ENCODE measurements around the gene ZFP36L2. TPM values are rescaled to one million over a fixed set of nuclear protein-coding genes. Genes with fewer than 3 reads are reported as not detected.

Gene ZFP36L2
- total and polyA plus RNA-seq, 2 donors (not counting 3 experiments of a cell fraction or from before 2014, with no cell fraction given): 14.5 to 75.9 TPM

- peaks cover 30% of the 10 kb centered on the region for H3K79me2 ChIP-seq (ENCODE audit: control insufficient read depth, insufficient read depth, low read length)
- no peak for FAIRE-seq
- dilution Hi-C loops (cut with MboI; ENCODE audit: extremely low pct_ligation_motif_present, low sequenced_read_pairs): loop anchor here (10.0 kb wide), 1 partner anchor 54 kb away; no protein-coding TSS in a partner anchor
- no peaks in the 10 kb centered on the region for H3K9me1 ChIP-seq (replicated peaks; ENCODE audit: control insufficient read depth, extremely low read depth, insufficient read depth, low read length)
- H3K4me1 ChIP-seq (ENCODE audit: control insufficient read depth, extremely low read depth, insufficient read depth, low read length): peaks cover 13% of the 10 kb centered on the region
- peak overlapping the region; percentile 70 for H3K4me2 ChIP-seq (ENCODE audit: insufficient read depth, low read length)
- DNase-seq (ENCODE audit: low read depth, low spot score): no peak
- H4K20me1 ChIP-seq (replicated peaks; ENCODE audit: control insufficient read depth, extremely low read depth, insufficient read depth, low read length): no peaks in the 10 kb centered on the region
- no TSS peak for BruUV-seq (replicated peaks)
- no peak overlapping the region for H2AFZ ChIP-seq (ENCODE audit: low read depth, low read length)
- TF ChIP-seq POLR2AphosphoS5 (IDR thresholded peaks at IDR 0.05; ENCODE audit: insufficient read depth, low read depth, low read length) (no peak), POLR2A (IDR thresholded peaks at IDR 0.05; ENCODE audit: low read depth, low read length) (peak; percentile 20)
- H3K9ac ChIP-seq (replicated peaks; ENCODE audit: extremely low read depth, insufficient read depth, low read length): no peak overlapping the region
- no peak overlapping the region for H3K27ac ChIP-seq (ENCODE audit: insufficient read depth, low read depth, low read length)
- no peaks in the 10 kb centered on the region for H3K9me3 ChIP-seq (replicated peaks; ENCODE audit: control insufficient read depth, insufficient read depth, low read length)
- no peaks in the 10 kb centered on the region for H3K27me3 ChIP-seq (ENCODE audit: control insufficient read depth in 2 of 2, insufficient read depth in 2 of 2, low read length in 2 of 2)
- CTCF ChIA-PET: interaction anchor here (0.6 to 12.8 kb wide), 40 partner anchors 10 to 405 kb away, joined by 3 to 240 read pairs (median 5); no protein-coding TSS in a partner anchor
- POLR2A ChIA-PET: interaction anchor here (0.5 to 2.1 kb wide), 4 partner anchors 142 to 333 kb away, joined by 4 to 9 read pairs (median 6); no protein-coding TSS in a partner anchor
- intact Hi-C loops (cut with micrococcal nuclease): loop anchor here (5.0 kb wide), 1 partner anchor 416 kb away; no protein-coding TSS in a partner anchor
- H3K36me3 ChIP-seq (ENCODE audit: control insufficient read depth in 2 of 2, extremely low read depth in 1 of 2, insufficient read depth in 2 of 2, low read length in 2 of 2): peaks cover 0 to 6% of the 10 kb centered on the region in 2 experiments
- H3K4me3 ChIP-seq (replicated peaks in 1 of 3; ENCODE audit: insufficient read depth in 1 of 3, low read depth in 1 of 3, low read length in 3 of 3): no peak overlapping the region
Observed at GRCh38 chr2:43228321-43228751, 1.9 kb upstream of the ZFP36L2 start.

GRCh38 chr2:43227830-43228281, 1.4 kb upstream of the ZFP36L2 start:
- Histone ChIP-seq H3K4me3 (replicated peaks in 1 of 3; ENCODE audit: insufficient read depth in 1 of 3, low read depth in 1 of 3, low read length in 3 of 3) (peak overlapping the region in 2 of 3 experiments; percentile 32 to 58), H3K4me1 (ENCODE audit: control insufficient read depth, extremely low read depth, insufficient read depth, low read length) (peaks cover 18% of the 10 kb centered on the region), H4K20me1 (replicated peaks; ENCODE audit: control insufficient read depth, extremely low read depth, insufficient read depth, low read length) (no peaks in the 10 kb centered on the region), H3K9ac (replicated peaks; ENCODE audit: extremely low read depth, insufficient read depth, low read length) (peak overlapping the region; percentile 73), H3K9me3 (replicated peaks; ENCODE audit: control insufficient read depth, insufficient read depth, low read length) (no peaks in the 10 kb centered on the region), H3K36me3 (ENCODE audit: control insufficient read depth in 2 of 2, extremely low read depth in 1 of 2, insufficient read depth in 2 of 2, low read length in 2 of 2) (peaks cover 0 to 6% of the 10 kb centered on the region in 2 experiments), H3K27me3 (ENCODE audit: control insufficient read depth in 2 of 2, insufficient read depth in 2 of 2, low read length in 2 of 2) (no peaks in the 10 kb centered on the region), H3K27ac (ENCODE audit: insufficient read depth, low read depth, low read length) (peak overlapping the region; percentile 55), H3K4me2 (ENCODE audit: insufficient read depth, low read length) (peak overlapping the region; percentile 70), H2AFZ (ENCODE audit: low read depth, low read length) (no peak overlapping the region), H3K79me2 (ENCODE audit: control insufficient read depth, insufficient read depth, low read length) (peaks cover 34% of the 10 kb centered on the region), H3K9me1 (replicated peaks; ENCODE audit: control insufficient read depth, extremely low read depth, insufficient read depth, low read length) (no peaks in the 10 kb centered on the region)
- BruUV-seq (replicated peaks): no TSS peak
- dilution Hi-C loops (cut with MboI; ENCODE audit: extremely low pct_ligation_motif_present, low sequenced_read_pairs): loop anchor here (10.0 kb wide), 1 partner anchor 53 kb away; no protein-coding TSS in a partner anchor
- DNase-seq (ENCODE audit: low read depth, low spot score): no peak
- FAIRE-seq: no peak
- ChIA-PET CTCF (interaction anchor here (0.6 to 12.8 kb wide), 34 partner anchors 12 to 400 kb away, joined by 3 to 240 read pairs (median 5); no protein-coding TSS in a partner anchor), POLR2A (interaction anchor here (1.3 to 2.1 kb wide), 8 partner anchors 53 to 280 kb away, joined by 3 to 16 read pairs (median 7); no protein-coding TSS in a partner anchor)
- intact Hi-C loops (cut with micrococcal nuclease): loop anchor here (5.0 kb wide), 1 partner anchor 416 kb away; no protein-coding TSS in a partner anchor
- TF ChIP-seq POLR2A (IDR thresholded peaks at IDR 0.05; ENCODE audit: low read depth, low read length): no peak
- TF ChIP-seq, protein P1, sequence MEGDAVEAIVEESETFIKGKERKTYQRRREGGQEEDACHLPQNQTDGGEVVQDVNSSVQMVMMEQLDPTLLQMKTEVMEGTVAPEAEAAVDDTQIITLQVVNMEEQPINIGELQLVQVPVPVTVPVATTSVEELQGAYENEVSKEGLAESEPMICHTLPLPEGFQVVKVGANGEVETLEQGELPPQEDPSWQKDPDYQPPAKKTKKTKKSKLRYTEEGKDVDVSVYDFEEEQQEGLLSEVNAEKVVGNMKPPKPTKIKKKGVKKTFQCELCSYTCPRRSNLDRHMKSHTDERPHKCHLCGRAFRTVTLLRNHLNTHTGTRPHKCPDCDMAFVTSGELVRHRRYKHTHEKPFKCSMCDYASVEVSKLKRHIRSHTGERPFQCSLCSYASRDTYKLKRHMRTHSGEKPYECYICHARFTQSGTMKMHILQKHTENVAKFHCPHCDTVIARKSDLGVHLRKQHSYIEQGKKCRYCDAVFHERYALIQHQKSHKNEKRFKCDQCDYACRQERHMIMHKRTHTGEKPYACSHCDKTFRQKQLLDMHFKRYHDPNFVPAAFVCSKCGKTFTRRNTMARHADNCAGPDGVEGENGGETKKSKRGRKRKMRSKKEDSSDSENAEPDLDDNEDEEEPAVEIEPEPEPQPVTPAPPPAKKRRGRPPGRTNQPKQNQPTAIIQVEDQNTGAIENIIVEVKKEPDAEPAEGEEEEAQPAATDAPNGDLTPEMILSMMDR (IDR thresholded peaks at IDR 0.05; ENCODE audit: extremely low read depth in 1 of 2, insufficient read depth in 1 of 2, low read depth in 1 of 2, low read length in 2 of 2): peak in 1 of 2 donors; percentile 52
